LNCAP (cell line): Measurements from ENCODE around the gene ALPP.

Source experiments
- TF ChIP-seq, protein P1 (sequence below): fragments of 450-650 bp; IDR thresholded peaks from 2 replicates; pipeline ENCODE4 v1.5.1; 2017; ENCODE audit warnings: mild to moderate bottlenecking

ALPP gene

DNA sequence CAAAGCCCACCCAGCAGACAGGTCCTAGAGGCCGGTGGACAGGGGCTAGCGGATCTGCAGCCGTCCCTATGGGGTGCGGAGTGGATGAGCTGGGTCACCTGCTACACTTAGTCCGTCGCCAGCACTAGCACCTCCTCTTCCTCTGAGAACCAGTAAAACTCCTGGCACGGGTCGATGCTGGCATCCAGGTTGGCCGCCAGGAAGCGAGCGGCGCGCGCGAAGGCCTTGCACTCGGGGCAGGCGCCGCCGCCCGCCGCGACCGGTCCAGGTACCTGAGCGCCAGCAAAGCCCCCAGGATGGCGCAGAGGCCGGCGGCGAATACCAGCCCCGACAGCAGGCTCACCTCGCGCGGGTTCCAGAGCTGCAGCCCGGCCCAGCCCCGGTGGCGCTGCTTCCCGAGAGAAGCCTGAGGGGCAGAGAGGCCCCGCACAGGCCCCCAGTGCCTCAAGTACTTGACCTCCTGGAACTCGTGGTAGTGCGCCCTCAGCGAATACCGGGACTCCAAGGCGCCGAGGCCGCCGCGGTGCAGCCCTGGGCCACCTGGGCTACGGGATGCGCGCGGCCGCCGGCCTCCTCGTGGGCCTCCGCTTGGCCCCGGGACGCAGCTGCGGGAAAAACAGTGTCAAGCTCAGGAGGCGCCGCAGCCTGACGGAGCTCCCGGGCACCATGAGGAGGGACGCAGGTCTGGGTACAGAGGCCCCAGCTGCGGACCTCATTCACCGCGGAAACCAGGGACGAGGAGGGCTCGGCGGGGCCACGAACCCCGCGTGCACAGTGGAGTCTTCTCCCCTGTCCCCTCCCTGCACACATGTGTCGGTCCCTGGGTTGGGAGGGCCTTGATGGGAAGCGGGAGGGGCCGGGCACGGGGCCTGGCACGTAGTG is 27.5 kb upstream of the ALPP start:
- TF ChIP-seq, protein P1, sequence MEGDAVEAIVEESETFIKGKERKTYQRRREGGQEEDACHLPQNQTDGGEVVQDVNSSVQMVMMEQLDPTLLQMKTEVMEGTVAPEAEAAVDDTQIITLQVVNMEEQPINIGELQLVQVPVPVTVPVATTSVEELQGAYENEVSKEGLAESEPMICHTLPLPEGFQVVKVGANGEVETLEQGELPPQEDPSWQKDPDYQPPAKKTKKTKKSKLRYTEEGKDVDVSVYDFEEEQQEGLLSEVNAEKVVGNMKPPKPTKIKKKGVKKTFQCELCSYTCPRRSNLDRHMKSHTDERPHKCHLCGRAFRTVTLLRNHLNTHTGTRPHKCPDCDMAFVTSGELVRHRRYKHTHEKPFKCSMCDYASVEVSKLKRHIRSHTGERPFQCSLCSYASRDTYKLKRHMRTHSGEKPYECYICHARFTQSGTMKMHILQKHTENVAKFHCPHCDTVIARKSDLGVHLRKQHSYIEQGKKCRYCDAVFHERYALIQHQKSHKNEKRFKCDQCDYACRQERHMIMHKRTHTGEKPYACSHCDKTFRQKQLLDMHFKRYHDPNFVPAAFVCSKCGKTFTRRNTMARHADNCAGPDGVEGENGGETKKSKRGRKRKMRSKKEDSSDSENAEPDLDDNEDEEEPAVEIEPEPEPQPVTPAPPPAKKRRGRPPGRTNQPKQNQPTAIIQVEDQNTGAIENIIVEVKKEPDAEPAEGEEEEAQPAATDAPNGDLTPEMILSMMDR: no peak

DNA sequence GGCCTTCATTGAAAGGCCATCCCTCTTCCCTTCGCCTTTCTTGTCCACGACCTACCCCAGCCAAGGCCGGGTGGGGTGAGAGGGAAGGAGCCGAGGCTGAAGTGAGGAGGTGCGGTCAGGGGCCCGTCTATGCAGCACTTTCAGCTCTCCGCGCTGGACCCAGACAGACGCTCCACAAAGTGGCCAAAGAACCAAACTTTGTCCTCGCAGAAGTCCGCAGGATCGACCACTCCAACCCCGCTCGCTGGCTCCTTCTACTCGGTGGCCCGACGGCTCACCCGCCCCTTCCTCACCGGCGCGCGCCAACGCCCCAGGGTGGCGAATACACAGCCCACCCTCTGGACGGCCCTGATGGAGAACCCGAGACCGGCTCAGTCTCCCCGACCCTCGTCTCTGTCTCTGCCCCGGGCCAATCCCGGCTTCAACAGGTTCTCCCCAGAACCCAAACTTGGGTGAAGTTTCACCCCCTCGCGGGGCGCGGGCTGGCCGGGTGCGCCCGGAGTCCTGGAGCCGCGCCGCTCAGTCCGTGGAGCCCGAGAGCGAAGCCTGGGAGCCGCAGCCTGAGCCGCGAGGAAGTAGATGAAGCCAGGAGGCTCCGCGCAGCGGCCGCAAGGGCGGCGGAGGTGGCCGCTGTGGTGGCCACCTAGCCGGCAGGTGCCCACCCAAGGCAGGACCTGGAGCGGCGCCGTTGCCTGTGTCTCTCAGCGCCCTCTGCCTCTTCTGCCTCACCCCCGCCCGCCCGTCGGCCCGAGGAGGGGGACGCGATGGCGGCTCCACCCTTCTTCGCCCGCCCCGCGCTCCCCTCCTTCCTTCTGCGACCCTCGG is 26.7 kb upstream of the ALPP start:
- TF ChIP-seq, protein P1: no peak

DNA sequence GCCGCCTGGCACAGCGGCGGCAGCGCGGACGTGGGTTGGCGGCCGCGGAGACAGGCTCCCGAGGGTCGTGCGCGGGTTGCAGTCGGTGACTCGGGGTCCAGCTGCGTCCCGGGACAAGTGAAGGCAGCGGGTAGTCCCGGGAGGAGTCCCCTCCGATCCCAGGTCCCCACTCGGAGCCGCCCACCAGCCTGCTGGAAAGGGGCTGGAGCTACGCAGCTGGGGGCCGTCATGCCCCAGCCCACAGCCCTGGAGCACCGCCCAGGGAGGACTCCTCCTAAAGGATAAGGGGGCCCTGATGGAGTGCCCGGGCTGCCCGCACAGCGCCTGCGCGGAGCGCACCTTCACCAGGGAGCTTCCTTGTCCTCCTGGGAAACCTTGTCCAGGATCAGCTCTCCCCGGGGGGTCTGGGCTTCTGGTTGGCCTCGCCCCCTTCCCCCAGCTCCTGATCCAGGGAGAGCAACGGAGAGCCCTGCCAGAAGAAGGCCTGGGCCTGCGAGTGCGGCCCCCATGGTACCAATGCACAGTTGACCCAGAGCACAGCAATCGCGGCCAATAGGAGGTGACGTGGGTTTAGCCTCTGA is 25.9 kb upstream of the ALPP start:
- TF ChIP-seq, protein P1: no peak

DNA sequence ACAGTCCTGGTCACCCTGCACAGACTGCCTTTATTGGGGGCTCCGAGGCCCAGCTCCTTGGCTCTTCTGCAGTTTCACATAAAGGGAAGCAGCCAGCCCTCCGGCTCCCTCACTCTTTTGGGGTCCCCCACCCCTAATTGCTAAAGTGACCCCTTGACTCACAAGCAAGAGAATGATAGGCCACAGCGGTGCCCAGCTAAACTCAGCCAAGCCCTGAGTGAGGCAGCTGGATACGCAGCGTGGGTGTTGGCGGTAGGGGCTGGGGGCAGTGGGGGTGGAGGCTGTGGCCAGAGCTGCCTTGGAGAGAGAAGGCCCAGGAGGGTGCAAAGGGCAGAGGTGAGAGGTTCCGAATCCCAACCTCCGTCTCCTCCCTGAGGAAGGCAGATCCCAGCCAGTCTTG is 25.5 kb upstream of the ALPP start:
- TF ChIP-seq, protein P1: no peak

DNA sequence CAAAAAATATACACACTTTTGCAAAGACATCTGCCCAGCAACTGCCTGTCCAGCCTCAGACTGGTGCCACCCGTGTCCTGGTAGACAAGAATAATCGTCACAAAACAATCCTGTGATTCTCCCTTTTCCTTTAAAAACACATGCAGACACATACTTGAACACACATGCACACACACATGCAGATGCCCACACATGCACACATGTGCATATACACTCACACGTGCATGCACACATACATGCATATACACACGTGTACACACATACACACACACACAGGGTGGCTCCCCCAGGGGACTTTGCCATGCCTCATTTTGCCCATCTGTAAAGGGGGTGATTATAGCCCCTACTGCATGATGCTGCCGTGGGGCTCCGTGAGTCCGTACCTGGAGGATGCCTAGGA is 24.9 kb upstream of the ALPP start:
- TF ChIP-seq, protein P1: no peak

DNA sequence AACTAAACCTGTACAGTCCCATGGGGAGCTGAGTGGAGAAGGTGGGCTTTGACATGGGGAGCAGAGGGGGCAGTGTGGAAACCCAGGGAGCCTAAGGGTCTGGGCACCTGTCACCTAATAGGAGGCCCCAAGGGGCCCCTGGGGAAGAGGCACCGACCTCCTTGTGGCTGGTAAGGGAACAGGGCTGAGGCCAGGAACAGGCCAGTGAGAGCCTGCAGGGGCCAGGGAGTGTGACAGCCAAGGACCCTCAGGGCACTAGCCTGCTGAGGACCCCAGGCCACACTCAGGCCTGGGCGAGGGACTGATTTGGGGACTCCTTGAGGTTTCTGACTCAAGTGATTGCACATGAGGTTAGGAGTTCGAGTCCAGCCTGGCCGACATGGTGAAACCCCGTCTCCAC is 24.5 kb upstream of the ALPP start:
- TF ChIP-seq, protein P1: no peak

DNA sequence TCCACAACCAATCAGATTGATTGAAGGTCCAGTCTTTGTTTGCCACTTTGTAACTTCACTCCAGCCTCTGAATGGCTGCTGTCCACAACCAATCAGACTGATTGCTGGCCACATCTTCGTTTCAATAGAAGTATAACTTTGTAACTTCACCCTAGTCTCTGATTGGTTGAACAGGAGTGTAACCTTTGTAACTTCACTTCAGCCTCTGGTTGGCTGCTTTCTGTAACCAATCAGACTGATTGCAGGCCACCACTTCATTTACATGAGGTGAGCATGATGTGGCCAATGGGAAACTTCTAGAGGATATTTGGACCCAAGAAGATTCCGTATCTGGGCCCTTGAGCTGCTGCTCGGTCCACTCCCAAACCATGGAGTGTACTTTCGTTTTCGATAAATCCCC is 16.9 kb upstream of the ALPP start:
- TF ChIP-seq, protein P1: no peak
